Esophagus squamous epithelium (tissue), 4 donors: ENCODE results near the gene TNFSF10.

Experiments
- POLR2A ChIP-seq, 4 donors: fragments of 450-650 bp; IDR thresholded peaks; one replicate each; pipeline ENCODE4 v1.6.1; 2017; ENCODE audit warnings: antibody characterized with exemption in 4 of 4, mild to moderate bottlenecking in 4 of 4, moderate library complexity in 3 of 4
- TF ChIP-seq, protein P1 (sequence below), 6 experiments: fragments of 450-650 bp in 4 of 6; fragments of 200-600 bp in 2 of 6; sonication (generic) in 2 of 6; IDR thresholded peaks; one replicate each; pipeline ENCODE4 v1.5.1; 2016 to 2019; ENCODE audit warnings: antibody characterized with exemption in 6 of 6, mild to moderate bottlenecking in 4 of 6, moderate library complexity in 4 of 6

DNA sequence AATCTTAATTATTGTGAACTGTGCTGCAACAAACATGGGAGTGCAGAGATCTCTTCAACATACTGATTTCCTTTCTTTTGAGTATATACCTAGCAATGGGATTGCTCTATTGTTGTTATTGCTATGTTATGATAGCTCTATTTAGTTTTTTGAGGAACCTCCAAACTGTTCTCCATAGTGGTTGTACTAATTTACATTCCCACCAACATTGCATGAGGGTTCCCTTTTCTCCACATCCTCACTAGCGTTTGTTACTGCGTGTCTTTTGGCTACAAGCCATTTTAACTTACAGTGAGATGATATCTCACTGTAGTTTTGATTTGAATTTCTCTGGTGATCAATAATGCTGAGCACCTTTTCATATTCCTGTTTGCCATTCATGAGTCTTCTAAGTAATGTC lies 45.5 kb upstream of the TNFSF10 start:
- no peak for TF ChIP-seq POLR2A (IDR thresholded peaks at IDR 0.05)
- TF ChIP-seq, protein P1, sequence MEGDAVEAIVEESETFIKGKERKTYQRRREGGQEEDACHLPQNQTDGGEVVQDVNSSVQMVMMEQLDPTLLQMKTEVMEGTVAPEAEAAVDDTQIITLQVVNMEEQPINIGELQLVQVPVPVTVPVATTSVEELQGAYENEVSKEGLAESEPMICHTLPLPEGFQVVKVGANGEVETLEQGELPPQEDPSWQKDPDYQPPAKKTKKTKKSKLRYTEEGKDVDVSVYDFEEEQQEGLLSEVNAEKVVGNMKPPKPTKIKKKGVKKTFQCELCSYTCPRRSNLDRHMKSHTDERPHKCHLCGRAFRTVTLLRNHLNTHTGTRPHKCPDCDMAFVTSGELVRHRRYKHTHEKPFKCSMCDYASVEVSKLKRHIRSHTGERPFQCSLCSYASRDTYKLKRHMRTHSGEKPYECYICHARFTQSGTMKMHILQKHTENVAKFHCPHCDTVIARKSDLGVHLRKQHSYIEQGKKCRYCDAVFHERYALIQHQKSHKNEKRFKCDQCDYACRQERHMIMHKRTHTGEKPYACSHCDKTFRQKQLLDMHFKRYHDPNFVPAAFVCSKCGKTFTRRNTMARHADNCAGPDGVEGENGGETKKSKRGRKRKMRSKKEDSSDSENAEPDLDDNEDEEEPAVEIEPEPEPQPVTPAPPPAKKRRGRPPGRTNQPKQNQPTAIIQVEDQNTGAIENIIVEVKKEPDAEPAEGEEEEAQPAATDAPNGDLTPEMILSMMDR (IDR thresholded peaks at IDR 0.05): no peak
